Measurements from ENCODE around the gene TNFRSF1B.

The TNFRSF1B gene

DNA sequence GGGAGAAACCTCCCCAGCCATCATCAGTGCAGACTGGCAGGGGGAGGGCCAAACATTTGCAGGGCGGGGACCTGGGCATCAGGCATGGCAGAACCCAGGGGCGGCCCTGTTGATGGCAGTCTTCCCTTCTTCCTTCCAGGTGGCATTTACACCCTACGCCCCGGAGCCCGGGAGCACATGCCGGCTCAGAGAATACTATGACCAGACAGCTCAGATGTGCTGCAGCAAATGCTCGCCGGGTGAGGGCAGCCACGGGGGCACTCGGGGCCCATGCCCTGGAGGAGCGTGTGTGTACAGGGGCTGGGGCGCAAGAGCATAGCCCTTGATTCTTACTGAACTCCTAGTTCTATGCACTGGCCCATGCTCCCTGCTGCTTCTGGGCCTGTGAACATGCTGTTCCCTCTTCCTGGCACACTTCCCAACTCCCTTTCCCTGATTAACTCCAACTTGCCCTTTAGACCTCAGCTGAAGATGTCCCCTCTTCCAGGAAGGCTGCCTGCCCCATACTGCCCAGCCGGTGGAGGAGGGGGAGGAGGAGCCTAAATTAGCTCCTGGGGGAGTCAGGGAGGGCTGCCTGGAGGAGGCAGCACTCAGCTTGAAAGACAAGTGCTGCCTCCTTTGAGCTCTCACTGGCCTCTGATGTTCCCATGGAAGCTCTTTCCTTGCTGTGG, 22.0 kb downstream of the TNFRSF1B start:
- DNase-seq (ENCODE audit: insufficient read length, low spot score) (no peak), FAIRE-seq (no peak)

DNA sequence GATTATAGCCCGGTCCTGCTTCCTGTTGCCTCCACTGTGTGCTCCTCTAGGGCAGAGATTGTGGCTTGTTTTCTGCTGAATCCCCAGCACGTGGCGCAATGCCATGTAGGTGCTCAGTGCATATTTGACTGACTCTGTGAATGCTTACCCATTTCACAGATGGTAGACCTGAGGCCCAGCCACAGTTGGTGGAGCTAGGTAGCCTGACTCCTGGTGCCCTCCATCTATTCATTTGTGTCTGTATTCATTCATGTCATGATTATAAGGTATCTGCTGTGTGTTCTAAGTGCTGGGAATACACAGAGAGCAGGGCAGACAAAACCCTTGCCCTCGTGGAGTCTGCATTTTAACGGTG, 22.5 kb downstream of the TNFRSF1B start:
- no peak for FAIRE-seq
- no peak for DNase-seq (ENCODE audit: insufficient read length, low spot score)

DNA sequence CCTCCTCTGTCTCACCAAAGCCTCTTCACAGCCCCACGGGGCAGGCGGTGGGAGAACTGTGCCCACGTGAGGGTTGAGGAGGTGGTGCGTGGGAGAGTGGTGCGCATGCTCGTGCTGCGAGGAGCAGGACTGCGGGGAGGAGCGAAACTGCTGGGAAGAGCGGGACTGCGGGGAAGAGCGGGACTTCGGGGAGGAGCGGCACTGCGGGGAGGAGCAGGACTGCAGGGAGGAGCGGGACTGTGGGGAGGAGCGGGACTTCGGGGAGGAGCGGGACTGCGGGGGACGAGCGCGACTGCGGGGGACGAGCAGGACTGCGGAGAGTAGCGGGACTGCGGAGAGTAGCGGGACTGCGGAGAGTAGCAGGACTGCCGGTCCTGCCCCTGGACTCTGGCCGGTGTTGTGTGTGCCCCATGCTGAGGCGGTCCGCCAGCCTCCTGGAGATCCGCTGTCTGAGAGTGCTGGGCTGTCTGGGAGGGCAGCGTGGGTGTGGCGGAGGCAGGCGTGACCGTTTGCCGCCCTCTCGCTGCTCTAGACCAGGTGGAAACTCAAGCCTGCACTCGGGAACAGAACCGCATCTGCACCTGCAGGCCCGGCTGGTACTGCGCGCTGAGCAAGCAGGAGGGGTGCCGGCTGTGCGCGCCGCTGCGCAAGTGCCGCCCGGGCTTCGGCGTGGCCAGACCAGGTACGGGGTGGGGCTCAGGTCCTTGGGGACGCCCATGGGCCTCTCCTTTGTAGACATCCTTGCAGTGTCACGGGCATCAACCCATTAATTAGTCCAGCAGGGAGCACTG, 24.6 kb downstream of the TNFRSF1B start:
- DNase-seq (ENCODE audit: insufficient read length, low spot score) (no peak), FAIRE-seq (no peak)

DNA sequence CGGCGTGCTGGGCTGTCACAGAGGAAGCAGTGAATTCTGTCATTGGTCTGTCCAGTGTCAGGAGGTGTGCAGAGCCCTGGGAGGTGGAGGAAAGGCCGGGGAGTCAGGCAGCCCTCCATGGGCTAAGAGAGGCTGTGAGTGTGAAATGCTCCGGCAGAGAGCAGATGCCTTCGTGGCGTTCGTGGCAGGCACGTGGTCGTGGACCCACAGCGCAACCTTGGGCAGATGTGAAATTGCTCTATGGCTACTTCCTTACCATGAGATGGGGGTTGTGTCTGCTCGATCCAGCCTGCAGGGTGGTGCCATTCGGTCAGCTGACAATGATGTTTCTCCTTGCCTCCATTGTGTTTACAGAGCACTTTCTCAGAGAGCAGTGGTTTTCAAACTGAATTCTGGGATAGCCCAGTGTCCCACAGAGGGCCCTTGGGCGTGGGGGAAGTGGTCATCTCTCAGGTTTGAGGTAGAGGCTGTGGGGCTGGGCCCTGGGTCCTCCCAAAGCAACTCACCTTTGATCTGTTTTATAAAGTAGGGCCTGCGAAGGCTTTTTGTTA, 27.9 kb downstream of the TNFRSF1B start:
- FAIRE-seq, result no peak

GRCh38 chr1:12195416-12195815, 28.6 kb downstream of the TNFRSF1B start:
- DNase-seq (ENCODE audit: insufficient read length, low spot score) (no peak), FAIRE-seq (no peak)

More for the DNA sequence above, 27.9 kb downstream of the TNFRSF1B start:
- no peak for DNase-seq (ENCODE audit: insufficient read length, low spot score)

DNA sequence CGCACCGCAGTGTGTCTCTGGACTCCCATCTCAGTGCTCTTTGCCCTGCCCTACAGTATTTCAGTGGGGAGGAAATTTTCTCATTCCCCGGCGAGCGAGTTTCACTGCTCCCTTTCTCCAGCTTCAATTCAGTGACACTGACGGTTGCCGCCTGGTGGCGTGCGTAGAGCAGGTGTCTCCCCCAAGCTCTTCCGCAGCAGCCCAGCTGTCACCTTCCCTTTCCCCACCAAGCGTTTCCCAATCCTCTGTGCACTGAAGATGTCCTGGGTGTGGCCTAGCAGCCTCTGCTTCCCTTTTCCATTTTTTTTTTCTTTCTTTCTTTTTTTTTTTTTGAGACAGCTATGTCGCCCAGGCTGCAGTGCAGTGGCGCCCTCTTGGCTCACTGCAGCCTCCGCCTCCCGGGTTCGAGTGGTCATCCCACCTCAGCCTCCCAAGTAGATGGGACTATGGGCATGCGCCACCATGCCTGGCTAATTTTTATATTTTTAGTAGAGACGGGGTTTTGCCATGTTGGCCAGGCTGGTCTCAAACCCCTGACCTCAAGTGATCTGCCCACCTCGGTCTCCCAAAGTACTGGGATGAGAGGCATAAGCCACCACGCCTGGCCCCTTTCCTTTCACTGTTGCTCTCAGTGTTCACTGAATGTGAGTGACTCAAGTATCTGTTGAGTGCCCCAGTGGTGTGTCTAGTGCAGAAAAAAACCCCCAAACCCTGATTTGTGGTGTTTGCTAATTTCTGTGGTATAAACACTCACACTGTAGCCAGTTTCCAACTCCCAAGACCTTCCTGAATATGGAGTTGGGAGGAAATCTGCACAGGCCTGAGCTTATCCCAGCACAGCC, 30.1 kb downstream of the TNFRSF1B start:
- DNase-seq (ENCODE audit: insufficient read length, low spot score) (no peak), FAIRE-seq (no peak)

GRCh38 chr1:12197483-12197880, 30.7 kb downstream of the TNFRSF1B start:
- FAIRE-seq, result peak; percentile 31

GRCh38 chr1:12200208-12200607, 33.4 kb downstream of the TNFRSF1B start:
- DNase-seq (ENCODE audit: insufficient read length, low spot score), result no peak
- FAIRE-seq, result no peak

More at GRCh38 chr1:12197483-12197880, 30.7 kb downstream of the TNFRSF1B start:
- no peak for DNase-seq (ENCODE audit: insufficient read length, low spot score)

- peak; percentile 88 for FAIRE-seq
- DNase-seq (ENCODE audit: insufficient read length, low spot score), result no peak
Measured at GRCh38 chr1:12201352-12202189, 34.8 kb downstream of the TNFRSF1B start.

- peak; percentile 49 for FAIRE-seq
- DNase-seq (ENCODE audit: insufficient read length, low spot score), result no peak
Measured at GRCh38 chr1:12202190-12202497, 35.4 kb downstream of the TNFRSF1B start.

DNA sequence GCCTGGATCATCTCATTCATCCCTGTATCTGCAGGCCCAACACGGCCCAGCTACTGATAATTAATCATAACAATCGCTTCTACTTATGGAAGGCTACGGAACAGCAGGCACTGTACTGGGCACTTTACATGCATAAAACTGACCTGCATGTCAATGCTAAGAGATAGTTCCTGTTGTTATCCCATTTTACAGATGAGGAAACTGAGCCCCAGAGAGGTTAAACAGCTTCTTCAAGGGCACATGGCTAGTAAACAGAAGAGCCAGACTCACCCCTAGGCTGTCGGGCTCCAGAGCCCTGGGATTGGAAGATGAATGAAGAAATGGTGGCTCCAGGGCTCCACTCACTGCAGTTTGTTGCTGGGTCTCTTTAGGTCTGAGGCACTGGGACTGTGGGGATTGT, 35.8 kb downstream of the TNFRSF1B start:
- FAIRE-seq (no peak), DNase-seq (ENCODE audit: insufficient read length, low spot score) (no peak)

- peak; percentile 56 for FAIRE-seq
- no peak for DNase-seq (ENCODE audit: insufficient read length, low spot score)
Measured at GRCh38 chr1:12203216-12204007, 36.6 kb downstream of the TNFRSF1B start.

DNA sequence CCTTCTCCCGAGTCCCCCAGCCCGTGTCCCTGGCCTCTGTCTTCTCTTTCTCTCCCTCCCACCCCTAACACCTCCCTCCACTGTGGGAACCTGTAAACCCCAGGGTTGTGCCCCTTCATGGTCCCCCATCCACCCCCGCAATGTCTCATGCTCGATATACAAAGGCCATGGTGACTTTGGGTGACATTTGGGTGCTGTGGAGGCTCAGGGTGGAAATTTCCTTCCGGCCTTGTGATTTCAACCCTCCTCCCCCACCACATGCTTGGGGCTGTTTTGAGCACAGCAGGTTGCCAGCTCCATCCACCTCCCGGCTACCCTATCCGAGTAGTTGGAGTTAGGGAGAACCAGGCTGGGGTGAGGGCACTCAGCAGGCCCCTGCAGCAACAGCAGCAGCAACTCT, 37.3 kb downstream of the TNFRSF1B start:
- peak; percentile 55 for FAIRE-seq
- no peak for DNase-seq (ENCODE audit: insufficient read length, low spot score)

GRCh38 chr1:12204754-12205658, 38.2 kb downstream of the TNFRSF1B start:
- no peak for FAIRE-seq

GRCh38 chr1:12206238-12206637, 39.4 kb downstream of the TNFRSF1B start:
- FAIRE-seq (no peak), DNase-seq (ENCODE audit: insufficient read length, low spot score) (no peak)

More at GRCh38 chr1:12204754-12205658, 38.2 kb downstream of the TNFRSF1B start:
- DNase-seq (ENCODE audit: insufficient read length, low spot score), result no peak

DNA sequence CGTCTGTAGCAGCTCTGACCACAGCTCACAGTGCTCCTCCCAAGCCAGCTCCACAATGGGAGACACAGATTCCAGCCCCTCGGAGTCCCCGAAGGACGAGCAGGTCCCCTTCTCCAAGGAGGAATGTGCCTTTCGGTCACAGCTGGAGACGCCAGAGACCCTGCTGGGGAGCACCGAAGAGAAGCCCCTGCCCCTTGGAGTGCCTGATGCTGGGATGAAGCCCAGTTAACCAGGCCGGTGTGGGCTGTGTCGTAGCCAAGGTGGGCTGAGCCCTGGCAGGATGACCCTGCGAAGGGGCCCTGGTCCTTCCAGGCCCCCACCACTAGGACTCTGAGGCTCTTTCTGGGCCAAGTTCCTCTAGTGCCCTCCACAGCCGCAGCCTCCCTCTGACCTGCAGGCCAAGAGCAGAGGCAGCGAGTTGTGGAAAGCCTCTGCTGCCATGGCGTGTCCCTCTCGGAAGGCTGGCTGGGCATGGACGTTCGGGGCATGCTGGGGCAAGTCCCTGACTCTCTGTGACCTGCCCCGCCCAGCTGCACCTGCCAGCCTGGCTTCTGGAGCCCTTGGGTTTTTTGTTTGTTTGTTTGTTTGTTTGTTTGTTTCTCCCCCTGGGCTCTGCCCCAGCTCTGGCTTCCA, 40.1 kb downstream of the TNFRSF1B start:
- DNase-seq (ENCODE audit: insufficient read length, low spot score), result no peak
- no peak for FAIRE-seq

- no peak for DNase-seq (ENCODE audit: insufficient read length, low spot score)
- no peak for FAIRE-seq
Measured at GRCh38 chr1:12208271-12208670, 41.5 kb downstream of the TNFRSF1B start.

Measured in GM19239 (cell line).